Activated CD4-positive, alpha-beta T cell treated with anti-CD3 and anti-CD28 coated beads, Interleukin-10, Interleukin-2, amounts not matched to agents 100 ng/mL and 50 ng/mL, durations not matched to agents 16 hours and 8 hours (primary cell): ENCODE results near the gene RIF1.

ENCODE experiments used
- DNase-seq: peaks from one replicate; pipeline ENCODE4 v3.0.0-alpha.2; 2020

RIF1 gene

DNA sequence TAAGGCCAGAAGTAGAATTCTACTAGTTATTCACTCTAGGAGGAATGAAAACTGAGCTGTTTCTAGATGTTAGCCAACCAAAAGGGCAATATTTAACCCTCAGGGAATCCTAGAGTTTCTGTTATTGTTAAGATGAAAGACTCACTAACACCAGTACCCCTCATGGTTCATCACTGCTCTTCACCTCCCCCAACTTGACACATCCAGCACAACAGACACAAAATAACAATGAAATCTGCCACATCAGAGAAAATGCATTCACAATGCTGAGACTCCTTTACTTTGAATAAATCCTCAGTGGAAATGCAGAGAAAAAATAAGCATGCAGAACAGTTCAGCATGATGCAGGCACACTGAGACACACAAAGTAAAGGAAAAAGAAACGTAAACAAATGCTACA, 111.3 kb downstream of the RIF1 start:
- DNase-seq: no peak

DNA sequence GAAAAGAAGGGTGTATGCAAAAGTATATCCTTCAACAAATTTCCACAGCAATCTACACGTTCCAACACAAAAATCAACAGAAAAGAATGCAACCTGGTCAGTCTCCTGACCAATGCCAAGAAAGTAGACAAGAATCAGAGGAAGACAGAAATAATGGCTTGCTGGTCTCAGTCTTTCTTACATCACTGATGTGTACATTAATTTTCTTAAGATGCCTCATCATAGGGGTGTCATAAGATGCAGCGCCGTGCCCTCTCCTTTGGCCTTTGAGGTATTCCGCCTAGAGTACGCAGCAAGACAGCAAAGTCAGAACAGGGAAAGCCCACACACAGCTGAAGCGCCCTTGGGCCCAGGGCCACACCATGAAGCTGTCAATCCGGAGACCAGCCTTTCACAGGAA, 112.9 kb downstream of the RIF1 start:
- no peak for DNase-seq

DNA sequence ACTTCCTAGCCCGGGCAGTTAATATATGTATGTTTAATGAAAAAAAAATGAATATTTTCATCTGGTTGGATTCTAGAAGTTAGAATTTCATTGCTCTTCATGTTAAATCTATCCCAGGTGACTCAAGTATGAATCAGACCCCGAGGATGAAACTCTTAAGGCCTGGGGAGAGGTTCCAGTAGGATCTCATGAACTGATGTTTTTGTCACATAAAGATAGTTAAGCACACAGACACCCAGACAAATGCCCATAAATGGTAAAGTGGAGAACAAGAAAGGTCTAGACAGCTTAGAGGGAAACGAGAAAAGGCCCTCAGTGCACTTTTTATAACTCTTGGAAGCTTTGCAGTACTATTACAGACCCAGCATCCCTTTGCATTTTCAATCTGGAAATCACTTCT, 114.1 kb downstream of the RIF1 start:
- DNase-seq: no peak

DNA sequence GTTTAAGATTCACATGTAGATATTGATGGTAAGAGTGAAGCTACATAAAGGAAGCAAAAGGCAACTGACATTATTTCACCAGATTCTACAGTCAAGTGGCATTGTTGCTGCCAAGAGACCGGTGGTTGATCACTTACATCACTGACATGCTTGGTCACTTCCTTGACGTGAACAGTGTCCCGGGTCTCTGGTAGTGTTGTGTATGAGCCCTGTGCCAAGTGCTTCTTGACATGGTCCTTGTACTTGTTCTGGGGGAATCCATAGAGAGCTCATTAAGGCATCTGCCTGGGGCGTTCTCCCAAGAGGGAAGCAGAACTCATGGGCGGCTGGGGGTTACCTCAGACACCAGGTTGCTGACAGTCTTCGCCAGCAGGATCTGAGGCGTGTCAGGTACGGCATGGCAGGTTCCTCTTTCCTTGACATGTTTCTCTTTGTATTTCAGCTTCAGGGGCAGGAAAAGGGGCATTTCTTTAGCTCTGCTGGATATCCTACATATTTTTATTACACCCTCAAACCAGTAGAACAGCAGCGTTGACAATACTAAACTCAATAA, 116.2 kb downstream of the RIF1 start:
- no peak for DNase-seq

DNA sequence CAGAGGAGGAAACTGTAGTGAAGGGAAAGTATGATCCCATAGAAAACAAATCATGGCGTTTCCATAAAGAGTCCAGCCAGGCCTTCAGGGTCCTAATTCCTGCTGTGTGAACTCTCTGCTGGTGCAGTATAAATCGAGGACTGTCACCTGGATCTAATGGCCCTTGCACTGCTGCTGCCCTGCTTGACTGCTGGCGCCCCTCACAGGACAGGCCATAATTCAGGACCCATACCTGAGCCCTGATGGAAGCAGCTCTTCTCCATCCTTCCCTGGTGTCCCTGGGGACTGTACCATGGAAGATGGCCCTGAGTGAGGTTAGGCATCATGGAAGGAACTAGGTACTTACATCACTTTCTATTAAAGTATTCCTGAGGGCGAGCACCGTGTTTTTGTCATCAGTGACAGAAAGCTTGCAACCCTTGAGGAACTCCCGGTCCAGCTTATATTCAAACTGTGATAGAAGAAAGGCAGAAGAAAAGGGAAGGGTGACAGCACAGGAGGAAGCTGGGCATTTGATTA, 116.9 kb downstream of the RIF1 start:
- no peak for DNase-seq
